GM23248 (cell line): ENCODE results near the gene RDM1. TPM values are rescaled to one million over a fixed set of nuclear protein-coding genes. Genes with fewer than 3 reads are reported as not detected.

Source experiments
- DNase-seq: peaks from one replicate; pipeline ENCODE4 v3.0.0-alpha.2; 2015
- H2AFZ ChIP-seq: fragments of 200-600 bp; sonication (generic); 2 replicates; pipeline ENCODE4 v1.6.1; 2016; ENCODE audit warnings: antibody characterized with exemption
- H3F3A ChIP-seq: fragments of 200-600 bp; sonication (generic); 2 replicates; pipeline ENCODE4 v1.6.1; 2016; ENCODE audit warnings: mild to moderate bottlenecking, antibody characterized with exemption, mixed run types; ENCODE audit not compliant: insufficient read depth
- H3K27ac ChIP-seq: fragments of 200-600 bp; sonication (generic); 2 replicates; pipeline ENCODE4 v1.5.1; 2016; ENCODE audit warnings: mild to moderate bottlenecking
- H3K27me3 ChIP-seq: fragments of 200-600 bp; sonication (generic); replicated peaks from 2 replicates; pipeline ENCODE4 v1.6.1; 2016; ENCODE audit warnings: mild to moderate bottlenecking; ENCODE audit not compliant: insufficient read depth
- H3K36me3 ChIP-seq: fragments of 200-600 bp; sonication (generic); 2 replicates; pipeline ENCODE4 v1.6.1; 2016; ENCODE audit warnings: low read depth, mild to moderate bottlenecking
- H3K4me1 ChIP-seq: fragments of 200-600 bp; sonication (generic); 2 replicates; pipeline ENCODE4 v1.6.1; 2016; ENCODE audit warnings: mild to moderate bottlenecking; ENCODE audit not compliant: insufficient read depth
- H3K4me2 ChIP-seq: fragments of 200-600 bp; sonication (generic); one replicate; pipeline ENCODE4 v1.6.1; 2016; ENCODE audit warnings: mild to moderate bottlenecking; ENCODE audit not compliant: unreplicated experiment
- H3K4me3 ChIP-seq: fragments of 200-600 bp; sonication (generic); 2 replicates; pipeline ENCODE4 v1.5.1; 2016; ENCODE audit warnings: mild to moderate bottlenecking
- H3K79me2 ChIP-seq: fragments of 200-600 bp; sonication (generic); 2 replicates; pipeline ENCODE4 v1.6.1; 2016; ENCODE audit warnings: mild to moderate bottlenecking; ENCODE audit not compliant: insufficient read depth
- H3K9ac ChIP-seq: fragments of 200-600 bp; sonication (generic); 2 replicates; pipeline ENCODE4 v1.6.1; 2016; ENCODE audit warnings: mild to moderate bottlenecking
- H3K9me2 ChIP-seq: fragments of 200-600 bp; sonication (generic); 2 replicates; pipeline ENCODE4 v1.6.1; 2016; ENCODE audit warnings: mixed run types, mild to moderate bottlenecking, moderate library complexity; ENCODE audit not compliant: insufficient read depth
- H3K9me3 ChIP-seq: fragments of 200-600 bp; sonication (generic); one replicate; pipeline ENCODE4 v1.6.1; 2017; ENCODE audit warnings: low read depth
- H4K20me1 ChIP-seq: fragments of 200-600 bp; sonication (generic); 2 replicates; pipeline ENCODE4 v1.6.0; 2016; ENCODE audit not compliant: insufficient read depth
- EZH2 ChIP-seq: fragments of 200-600 bp; sonication (generic); IDR thresholded peaks from 2 replicates; pipeline ENCODE4 v1.6.1; 2018; ENCODE audit warnings: antibody characterized with exemption, mild to moderate bottlenecking; ENCODE audit not compliant: insufficient read depth, poor library complexity, severe bottlenecking
- EZH2phosphoT487 ChIP-seq: fragments of 200-600 bp; sonication (generic); IDR thresholded peaks from 2 replicates; pipeline ENCODE4 v1.6.1; 2018; ENCODE audit warnings: antibody characterized with exemption, moderate library complexity, mild to moderate bottlenecking, low read depth; ENCODE audit not compliant: insufficient read depth
- WGBS, 2 experiments: methylation state at CpG; one replicate each; pipeline ENCODE4 v1.1.6; 2015 to 2017; ENCODE audit warnings: low lambda C conversion rate in 2 of 2, low coverage in 1 of 2; ENCODE audit errors: missing lambda C conversion rate in 2 of 2; 5-methylcytosine and 5-hydroxymethylcytosine counted together
- in situ Hi-C: fragments of 300-500 bp; cut with MboI; formaldehyde crosslinking; loops from 2 replicates; pipeline ENCODE4 v1.15.0; 2020
- polyA plus RNA-seq: library from polyadenylated mRNA; unstranded; fragments of >200 nt; fragmentation: Nextera tagmentation; extraction: Ambion mirVana; gene quantifications from 2 replicates; pipeline ENCODE4 v1.2.1, GENCODE V29; 2016
- total RNA-seq: library from RNA; depleted of rRNA; stranded (reverse); fragments of >200 nt; shearing (Covaris generic); gene quantifications from 2 replicates; pipeline ENCODE4 v1.2.3, GENCODE V29; 2014

Gene RDM1
- total and polyA plus RNA-seq, 2 experiments from 2014 or later = not detected

DNA sequence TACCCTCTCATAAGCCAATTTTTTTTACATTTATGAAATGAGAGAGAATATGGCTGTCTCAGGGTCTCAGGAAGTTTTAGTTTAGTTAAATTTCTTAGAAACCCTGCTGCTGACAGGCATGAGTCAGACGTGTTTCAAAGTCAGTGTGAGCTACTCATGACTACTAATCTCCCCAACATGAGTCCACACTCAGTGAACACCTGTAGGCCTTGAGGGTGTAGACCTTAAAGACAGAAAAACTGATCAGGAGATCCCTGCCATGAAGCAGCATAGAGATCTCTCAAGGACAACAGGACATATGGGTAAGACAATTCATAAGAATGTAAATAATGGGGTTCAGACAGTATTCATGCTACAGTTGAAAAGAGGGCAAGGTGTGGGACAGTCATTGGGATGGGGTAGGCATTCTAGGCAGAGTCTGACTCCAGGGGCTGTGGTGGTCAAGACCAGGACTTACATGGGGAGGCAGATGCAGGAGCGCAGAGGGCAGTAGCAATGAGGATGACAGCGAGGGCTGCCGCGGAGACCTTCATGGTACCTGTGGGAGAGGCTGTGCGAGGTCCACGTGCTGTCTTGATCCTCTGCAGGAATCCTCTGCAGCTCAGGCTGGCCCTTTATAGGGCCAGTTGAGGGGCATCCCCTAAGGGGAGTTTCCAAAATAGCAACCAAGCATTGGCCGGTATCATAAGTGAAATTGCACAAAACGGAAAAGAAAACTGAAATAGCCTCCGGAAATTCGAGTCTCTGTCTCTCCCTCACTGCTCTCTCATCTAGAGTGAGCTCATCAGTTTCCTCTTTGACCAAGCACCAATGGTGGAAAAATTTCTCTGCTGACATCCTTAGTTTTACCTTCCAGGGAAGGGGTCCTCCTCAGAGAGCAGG is 50.6 kb downstream of the RDM1 start, which contains the start of gene CCL5:
TSS of gene CCL5 (minus strand) at position 588 of the 882 bp plus-strand sequence.
- TF ChIP-seq EZH2 = no peak
- TF ChIP-seq EZH2phosphoT487 = no peak
- Histone ChIP-seq H3K4me2 (no peak within 1 kb of the TSS), H3K36me3 (no peaks in the 10 kb centered on the region), H3K9ac (no peak within 1 kb of the TSS), H3K79me2 (no peaks in the 10 kb centered on the region), H3K27me3 (no peaks in the 10 kb centered on the region), H4K20me1 (no peaks in the 10 kb centered on the region), H3F3A (no peaks in the 10 kb centered on the region), H3K27ac (no peak within 1 kb of the TSS), H3K9me3 (no peaks in the 10 kb centered on the region), H3K4me1 (no peaks in the 10 kb centered on the region), H3K9me2 (no peaks in the 10 kb centered on the region), H3K4me3 (no peak within 1 kb of the TSS), H2AFZ (no peak within 1 kb of the TSS)
- in situ Hi-C loops = no loop called here
- 62 to 63% methylated on average over 11 of the region's 11 CpGs for WGBS, 2 experiments
- no peak for DNase-seq

DNA sequence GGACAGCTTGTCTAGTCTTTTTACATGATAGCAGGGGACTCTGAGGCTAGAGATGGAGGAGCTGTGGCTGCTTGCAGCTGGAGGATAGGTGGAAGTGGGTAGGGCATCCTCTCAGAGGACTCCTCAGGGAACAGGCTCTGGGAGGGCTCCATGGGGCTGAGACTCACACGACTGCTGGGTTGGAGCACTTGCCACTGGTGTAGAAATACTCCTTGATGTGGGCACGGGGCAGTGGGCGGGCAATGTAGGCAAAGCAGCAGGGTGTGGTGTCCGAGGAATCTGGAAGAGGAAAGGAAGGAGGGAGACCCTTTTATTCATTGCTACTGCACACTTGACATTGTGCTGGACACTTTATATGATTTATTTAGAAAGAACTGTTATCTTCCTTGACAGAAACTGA is 52.2 kb downstream of the RDM1 start:
- no peak overlapping the region for H3K4me3 ChIP-seq
- no peaks in the 10 kb centered on the region for H3K36me3 ChIP-seq
- no peaks in the 10 kb centered on the region for H3K4me1 ChIP-seq
- no peak overlapping the region for H3K4me2 ChIP-seq
- TF ChIP-seq EZH2phosphoT487 (no peak), EZH2 (no peak)
- H3K27ac ChIP-seq = no peak overlapping the region
- no peaks in the 10 kb centered on the region for H3K27me3 ChIP-seq
- 43 to 55% methylated on average over 4 of the region's 4 CpGs for WGBS, 2 experiments
- no peaks in the 10 kb centered on the region for H3K79me2 ChIP-seq
- no peaks in the 10 kb centered on the region for H4K20me1 ChIP-seq
- H3K9me3 ChIP-seq = no peaks in the 10 kb centered on the region
- no peak for DNase-seq
- H3F3A ChIP-seq = no peaks in the 10 kb centered on the region
- no peak overlapping the region for H3K9ac ChIP-seq
- no peak overlapping the region for H2AFZ ChIP-seq
- in situ Hi-C loops = no loop called here
- H3K9me2 ChIP-seq = no peaks in the 10 kb centered on the region

DNA sequence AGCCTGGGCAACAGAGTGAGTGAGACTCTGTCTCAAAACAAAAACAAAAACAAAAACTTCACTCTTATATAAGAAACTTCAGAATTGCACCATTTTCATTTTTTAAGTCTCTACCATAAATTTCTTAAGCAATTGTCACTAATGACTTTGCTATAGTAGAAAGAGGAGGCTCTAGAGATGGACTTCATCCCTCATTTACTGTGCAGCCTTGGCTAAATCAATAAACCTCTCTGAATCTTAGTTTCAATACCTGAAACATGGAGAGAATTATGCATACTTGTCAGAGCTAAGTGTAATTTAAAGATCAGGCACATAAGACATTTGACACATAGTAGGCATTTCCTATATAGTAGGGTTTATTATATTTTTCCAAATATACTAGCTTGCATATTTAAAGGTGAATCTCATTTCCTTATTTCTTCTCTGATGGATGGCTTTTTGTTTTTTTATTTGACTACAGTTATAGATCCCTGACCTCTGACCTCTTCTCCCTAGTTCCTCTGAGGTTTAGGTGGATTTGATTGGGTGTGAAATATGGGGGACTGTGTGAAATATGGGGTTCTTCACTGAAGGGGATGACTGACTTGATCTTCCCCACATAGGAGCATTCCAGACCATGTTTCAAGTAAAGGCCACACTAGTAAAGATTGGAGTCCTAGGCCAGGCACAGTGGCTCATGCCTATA is 53.1 kb downstream of the RDM1 start:
- no peak overlapping the region for H3K4me3 ChIP-seq
- H4K20me1 ChIP-seq = no peaks in the 10 kb centered on the region
- no peak overlapping the region for H3K4me2 ChIP-seq
- H3K36me3 ChIP-seq = no peaks in the 10 kb centered on the region
- no peaks in the 10 kb centered on the region for H3F3A ChIP-seq
- in situ Hi-C loops = no loop called here
- no peak for TF ChIP-seq EZH2
- no peak for TF ChIP-seq EZH2phosphoT487
- no peaks in the 10 kb centered on the region for H3K27me3 ChIP-seq
- H3K9me2 ChIP-seq = no peaks in the 10 kb centered on the region
- H3K4me1 ChIP-seq = no peaks in the 10 kb centered on the region
- no peak overlapping the region for H2AFZ ChIP-seq
- H3K9me3 ChIP-seq = no peaks in the 10 kb centered on the region
- H3K79me2 ChIP-seq = no peaks in the 10 kb centered on the region
- no peak overlapping the region for H3K9ac ChIP-seq
- no peak for DNase-seq
- H3K27ac ChIP-seq = no peak overlapping the region

DNA sequence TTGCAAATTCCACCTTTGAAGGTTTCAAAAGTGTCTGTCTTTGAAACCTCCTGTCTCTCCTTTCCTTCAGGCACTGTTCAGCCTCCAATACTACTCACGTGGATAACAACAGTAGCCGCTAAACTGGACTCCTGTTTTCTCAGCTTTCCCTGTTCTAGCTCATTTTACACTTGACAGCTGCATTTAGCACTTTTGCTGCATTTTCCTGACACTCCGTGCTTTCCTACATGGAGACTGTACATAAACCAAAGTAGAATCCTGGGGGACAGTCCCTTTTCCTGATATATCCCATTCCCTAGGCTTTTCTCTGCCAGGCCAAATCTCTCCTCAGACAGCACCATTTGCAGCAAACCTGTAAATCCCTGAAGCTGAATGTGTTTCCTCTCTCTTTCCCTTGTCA is 54.0 kb downstream of the RDM1 start:
- H3K9me2 ChIP-seq = no peaks in the 10 kb centered on the region
- H3K9me3 ChIP-seq = no peaks in the 10 kb centered on the region
- in situ Hi-C loops = no loop called here
- H3K27ac ChIP-seq = no peak overlapping the region
- no peak overlapping the region for H3K4me3 ChIP-seq
- H4K20me1 ChIP-seq = no peaks in the 10 kb centered on the region
- H3K9ac ChIP-seq = no peak overlapping the region
- no peaks in the 10 kb centered on the region for H3K27me3 ChIP-seq
- H3K4me2 ChIP-seq = no peak overlapping the region
- no peaks in the 10 kb centered on the region for H3K4me1 ChIP-seq
- no peak for TF ChIP-seq EZH2phosphoT487
- TF ChIP-seq EZH2 = no peak
- WGBS, 2 experiments = 60 to 67% methylated on average over 3 of the region's 3 CpGs
- no peaks in the 10 kb centered on the region for H3F3A ChIP-seq
- no peaks in the 10 kb centered on the region for H3K36me3 ChIP-seq
- H2AFZ ChIP-seq = no peak overlapping the region
- no peak for DNase-seq
- no peaks in the 10 kb centered on the region for H3K79me2 ChIP-seq
